GM19035 (cell line): ENCODE results near the gene RGS19.
"Not testable (repeated sequence)": the region's sequence is repeated elsewhere in the genome, so short reads cannot be mapped to it uniquely, and the experiment has no call there.

Experiments
- ATAC-seq: cut with Tn5 transposase; IDR thresholded peaks from one replicate; pipeline ENCODE4 v1.9.1; 2021; ENCODE audit not compliant: unreplicated experiment

RGS19 gene

DNA sequence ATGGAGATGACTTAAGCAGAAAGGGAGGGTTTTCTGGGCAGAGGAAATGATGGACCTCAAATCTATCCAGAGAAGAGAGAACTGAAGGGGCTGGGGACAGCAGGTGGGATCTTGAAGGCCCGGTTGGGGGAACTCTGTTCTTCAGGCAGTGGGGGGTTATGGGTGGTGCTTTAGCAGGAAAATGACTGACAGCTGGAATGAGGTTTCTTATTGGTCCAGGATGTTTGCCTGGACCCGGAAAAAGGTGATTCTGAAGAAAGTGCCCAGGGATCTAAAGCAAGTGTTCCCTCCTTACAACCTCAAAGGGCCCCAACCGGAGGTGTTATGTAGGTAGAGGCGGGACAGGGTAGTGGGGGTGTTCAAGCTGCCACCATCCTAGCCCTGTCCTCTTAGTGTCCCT, 16.1 kb upstream of the RGS19 start:
- ATAC-seq: no peak

DNA sequence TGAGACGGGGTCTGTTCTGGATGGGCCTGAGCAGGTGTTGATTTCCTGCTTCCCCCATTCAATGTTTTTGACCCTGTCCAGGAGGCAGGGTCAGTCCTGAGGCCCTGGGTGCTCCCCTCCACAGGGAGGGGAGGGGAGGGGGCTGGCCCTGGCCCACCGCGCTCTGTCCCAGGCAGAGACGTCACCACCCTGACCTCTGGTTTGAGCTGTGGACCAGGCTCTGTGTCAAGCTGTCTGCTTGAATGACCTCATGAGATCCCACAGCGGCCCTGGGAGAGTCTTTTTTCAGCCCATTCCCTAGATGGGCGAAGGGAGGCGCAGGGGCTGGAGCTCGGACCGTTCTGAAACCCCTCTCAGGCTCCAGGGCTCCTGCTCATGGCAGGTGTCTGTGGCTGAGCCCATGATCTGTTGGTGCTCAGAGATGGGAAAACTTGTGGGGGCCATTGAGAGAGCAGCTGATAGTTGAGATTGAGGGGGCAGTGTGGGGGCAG, 13.7 kb upstream of the RGS19 start:
- ATAC-seq: no peak

DNA sequence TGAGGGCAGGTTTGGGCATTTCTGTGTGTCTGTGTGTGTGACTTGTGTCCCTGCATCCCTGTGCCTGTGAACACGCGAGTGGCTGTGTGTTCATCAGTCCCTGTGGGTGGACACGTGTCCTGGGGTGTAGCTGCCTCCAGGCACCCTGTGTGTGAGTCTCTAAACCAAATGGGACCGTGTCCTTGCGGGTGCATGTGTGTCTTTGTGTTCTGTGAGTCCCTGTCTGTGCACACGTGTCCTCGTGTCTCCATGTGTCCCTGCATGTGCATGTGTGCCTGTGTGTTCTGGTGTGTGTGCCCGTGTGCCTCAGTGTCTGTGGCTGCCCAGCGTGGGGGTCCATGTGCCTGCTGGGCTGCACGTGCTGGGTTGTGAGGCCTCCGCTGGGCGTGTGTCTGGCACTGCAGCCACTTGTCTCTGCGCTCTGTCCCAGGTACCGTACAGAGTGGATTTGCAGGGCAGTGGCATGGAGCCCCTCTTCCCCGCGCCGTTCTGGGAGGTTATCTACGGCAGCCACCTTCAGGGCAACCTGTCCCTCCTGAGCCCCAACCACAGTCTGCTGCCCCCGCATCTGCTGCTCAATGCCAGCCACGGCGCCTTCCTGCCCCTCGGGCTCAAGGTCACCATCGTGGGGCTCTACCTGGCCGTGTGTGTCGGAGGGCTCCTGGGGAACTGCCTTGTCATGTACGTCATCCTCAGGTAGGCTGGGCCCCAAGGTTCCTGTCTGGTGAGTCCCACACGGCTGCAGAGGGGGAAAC, 13.1 kb upstream of the RGS19 start:
- ATAC-seq: no peak

DNA sequence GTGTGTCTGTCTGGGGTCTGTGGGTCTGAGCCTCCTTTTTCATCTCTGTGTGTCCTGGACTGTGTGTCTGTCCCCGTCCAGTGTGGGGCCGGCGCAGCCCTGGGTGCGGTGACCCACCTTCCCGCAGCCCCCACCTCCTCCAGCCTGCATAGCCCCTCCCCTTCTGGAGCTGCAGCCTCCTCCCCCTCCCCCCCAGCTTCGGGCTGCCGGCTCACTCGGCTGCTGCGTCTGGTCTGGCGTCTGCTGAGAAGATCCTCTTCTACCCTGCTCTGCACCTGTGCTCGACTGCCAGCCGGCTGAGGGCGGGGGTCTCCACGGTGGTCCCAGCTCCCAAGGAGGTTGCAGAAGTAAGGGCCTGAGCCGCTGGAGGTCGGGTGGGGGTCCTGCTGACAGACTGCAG, 12.5 kb upstream of the RGS19 start:
- no peak for ATAC-seq

DNA sequence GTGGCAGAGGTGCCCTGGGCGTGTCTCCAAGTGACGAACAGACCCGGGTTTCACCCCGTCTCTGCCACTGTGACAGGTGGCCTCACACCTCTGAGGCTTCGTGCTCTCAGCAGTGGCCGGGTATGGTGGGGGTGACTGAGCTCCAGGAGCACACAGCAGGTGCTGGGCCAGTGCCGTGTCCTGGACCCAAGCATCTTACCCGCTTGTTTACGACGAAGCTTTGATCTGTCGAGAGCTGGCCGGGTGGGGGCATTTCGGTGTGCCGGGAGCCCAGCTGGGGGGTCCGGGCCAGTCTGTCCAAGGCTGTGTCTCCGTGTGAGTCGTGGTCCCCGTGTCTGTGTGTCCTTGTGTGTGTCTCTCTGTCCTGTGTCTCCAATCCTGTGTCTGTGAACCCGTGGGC, 12.0 kb upstream of the RGS19 start:
- ATAC-seq: no peak

DNA sequence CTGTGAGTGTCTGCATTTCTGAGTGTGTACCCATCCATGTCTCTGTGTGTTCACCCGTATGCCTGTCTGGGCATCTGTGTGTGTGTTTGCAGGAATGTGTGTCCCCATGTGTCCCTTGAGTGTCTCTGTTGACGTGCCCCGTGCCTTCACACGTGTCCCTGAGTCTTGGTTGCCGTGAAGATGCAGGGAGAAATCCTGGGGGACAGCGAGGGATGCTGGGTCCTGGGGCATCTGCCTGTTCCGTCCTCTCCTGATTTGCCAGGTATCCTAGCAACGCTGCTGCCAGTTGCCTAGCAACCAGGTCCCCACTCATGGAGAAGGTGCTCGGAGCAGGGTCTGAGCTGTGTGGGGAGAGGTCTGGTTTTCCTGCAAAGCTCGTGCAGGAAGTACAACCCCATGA, 10.8 kb upstream of the RGS19 start:
- ATAC-seq: no peak

DNA sequence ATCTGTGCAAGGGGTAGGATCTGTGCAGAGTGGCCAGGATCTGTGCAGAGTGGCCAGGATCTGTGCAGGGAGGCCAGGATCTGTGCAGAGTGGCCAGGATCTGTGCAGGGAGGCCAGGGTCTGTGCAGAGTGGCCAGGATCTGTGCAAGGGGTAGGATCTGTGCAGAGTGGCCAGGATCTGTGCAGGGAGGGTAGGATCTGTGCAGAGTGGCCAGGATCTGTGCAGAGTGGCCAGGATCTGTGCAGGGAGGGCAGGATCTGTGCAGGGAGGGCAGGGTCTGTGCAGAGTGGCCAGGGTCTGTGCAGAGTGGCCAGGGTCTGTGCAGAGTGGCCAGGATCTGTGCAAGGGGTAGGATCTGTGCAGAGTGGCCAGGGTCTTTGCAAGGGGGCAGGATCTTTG, 9.3 kb upstream of the RGS19 start:
- not testable (repeated sequence) for ATAC-seq

DNA sequence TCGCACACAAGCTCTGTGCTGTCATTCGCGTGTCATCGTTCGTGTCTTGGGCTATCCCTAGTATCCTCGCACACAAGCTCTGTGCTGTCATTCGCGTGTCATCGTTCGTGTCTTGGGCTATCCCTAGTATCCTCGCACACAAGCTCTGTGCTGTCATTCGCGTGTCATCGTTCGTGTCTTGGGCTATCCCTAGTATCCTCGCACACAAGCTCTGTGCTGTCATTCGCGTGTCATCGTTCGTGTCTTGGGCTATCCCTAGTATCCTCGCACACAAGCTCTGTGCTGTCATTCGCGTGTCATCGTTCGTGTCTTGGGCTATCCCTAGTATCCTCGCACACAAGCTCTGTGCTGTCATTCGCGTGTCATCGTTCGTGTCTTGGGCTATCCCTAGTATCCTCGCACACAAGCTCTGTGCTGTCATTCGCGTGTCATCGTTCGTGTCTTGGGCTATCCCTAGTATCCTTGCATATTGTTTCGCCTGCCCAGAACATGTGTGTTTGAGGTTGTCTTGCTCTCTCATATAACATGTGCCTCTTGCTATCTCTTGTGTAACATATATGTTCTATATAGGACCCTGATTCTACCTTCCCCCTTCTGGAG, 8.0 kb upstream of the RGS19 start:
- ATAC-seq: not testable (repeated sequence)

DNA sequence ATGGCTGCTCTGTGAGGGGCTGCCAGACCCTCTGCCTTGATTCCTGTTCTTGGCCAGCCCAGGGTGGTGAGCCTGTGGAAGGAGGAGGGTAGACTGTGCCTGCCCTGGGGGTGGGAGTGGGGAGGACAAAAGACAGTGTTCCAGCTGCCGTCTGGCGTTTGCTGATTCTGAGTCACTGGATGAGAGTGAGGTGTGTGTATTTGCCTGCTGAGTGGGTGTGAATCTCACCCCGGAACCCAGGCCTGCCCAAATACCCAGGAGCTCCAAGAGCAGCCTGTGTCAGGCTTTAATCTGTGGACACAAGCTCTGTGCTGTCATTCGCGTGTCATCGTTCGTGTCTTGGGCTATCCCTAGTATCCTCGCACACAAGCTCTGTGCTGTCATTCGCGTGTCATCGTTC, 7.5 kb upstream of the RGS19 start:
- ATAC-seq: no peak

DNA sequence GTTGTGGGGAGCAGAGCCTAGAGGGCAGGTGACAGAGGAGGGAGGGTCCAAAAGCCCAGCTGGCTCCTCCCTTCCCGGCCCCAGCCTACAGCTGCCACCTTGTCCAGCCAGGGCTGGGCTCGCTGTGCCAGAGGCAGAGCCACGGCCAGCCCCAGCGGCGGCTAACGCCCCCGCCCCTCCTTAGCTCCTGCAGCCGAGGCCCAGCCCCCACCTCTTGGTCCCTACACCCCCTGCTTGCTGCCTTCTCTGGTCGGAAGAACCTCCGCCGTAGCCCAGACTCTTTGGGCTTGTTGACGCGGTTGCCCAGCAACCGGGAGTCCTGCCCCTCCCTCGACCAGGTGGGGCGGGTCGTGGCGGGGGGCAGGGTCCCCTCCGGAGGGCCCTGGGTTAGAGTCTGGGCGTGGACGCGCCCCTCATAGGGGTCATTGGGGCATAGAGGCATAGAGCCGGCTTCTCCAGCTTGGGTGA, 5.4 kb upstream of the RGS19 start:
- no peak for ATAC-seq

DNA sequence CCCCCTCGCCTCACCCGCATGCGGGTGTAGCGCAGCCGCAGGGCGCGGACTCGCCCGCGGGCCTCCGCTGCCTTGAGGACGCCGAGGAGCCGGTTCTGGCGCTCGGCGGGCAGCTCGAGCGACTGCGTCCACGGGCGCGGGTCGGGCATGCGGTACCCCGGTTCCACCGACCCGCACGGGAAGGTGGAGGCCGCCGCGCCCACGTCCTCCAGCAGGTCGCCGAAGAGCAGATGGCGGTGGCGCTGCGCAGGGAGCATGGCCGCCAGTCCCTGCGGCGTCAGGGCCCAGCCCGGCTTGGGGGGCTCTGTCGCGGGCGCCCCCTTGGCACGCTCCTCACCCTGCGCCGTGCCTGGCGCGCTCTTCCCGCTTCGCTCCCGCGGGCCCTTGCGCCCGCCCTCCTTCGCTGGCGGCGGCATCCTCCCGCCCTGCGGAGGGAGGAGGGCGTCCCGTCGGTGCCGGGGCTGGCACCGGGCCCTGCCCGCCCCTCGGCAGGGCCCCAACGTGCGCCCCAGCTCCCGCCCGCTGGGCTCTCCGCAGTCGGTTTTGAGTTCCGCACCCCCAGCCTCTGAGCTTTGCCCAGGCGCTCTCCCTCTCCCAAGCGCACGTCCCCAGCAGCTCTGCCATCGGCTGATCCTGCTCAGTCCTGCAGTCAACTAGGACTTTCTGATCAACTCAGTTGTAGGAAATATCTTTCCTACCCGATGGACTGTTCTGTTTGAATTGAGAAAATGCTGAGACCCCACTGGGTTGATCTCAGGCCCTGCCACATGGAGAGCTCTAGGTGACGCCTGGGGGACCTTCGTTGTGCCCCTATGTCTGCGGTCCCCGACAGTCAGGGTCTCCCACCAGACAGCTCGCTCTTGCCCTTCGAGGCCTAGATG, 4.7 kb upstream of the RGS19 start, which contains the start of gene LKAAEAR1:
Gene LKAAEAR1, minus strand, starts transcription at position 595 of the 881 bp plus-strand sequence. Its CDS starts 179 bp downstream, at position 416.
- ATAC-seq: no peak

DNA sequence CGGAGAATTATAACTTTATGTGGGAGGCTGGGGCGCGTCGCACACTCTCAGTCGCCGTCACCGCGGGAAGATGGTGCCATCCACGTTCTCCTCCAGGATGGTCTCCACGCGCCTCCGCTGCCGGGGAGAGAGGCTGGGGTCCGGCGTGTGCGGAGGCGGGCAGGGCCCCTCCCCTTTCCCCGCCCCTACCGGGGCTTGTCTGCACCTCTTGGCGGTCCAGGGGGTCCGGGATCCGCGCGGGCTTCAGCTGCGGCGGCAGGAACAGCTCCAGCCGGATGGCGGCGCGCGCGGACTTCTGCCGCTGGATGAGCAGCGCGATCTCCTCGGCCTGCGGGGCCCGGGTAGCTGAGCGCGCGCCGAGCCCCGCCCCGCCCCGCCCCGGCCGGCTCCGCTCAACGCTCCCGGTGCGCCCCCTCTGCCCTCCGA, 4.1 kb upstream of the RGS19 start:
- ATAC-seq: no peak

DNA sequence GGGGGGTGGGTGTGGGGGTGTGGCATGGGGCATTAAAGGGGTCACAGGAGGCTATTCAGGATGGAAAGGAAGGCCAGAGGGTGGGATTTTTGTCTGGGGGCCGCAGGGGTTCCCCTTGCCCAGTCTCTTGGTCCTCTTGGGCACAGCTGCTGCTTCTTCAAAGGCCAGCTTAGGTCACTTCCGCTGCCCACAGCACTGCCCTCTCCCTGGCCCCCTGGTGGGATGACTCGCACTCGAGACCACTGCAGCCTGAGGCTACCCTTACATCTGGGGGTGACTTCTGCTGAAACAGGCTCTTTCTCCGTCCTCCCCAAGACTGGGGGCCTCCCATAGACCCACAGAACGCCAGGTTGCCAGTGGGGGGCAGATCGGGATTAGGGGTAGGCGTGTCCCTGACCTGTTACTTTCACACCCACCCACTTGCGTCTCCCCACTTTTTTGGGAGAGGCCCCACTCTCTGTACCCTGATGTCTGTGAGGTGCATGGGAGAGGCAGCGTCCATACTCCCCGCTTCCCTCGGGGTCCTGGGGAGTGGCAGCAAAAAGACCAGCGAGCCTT, 3.6 kb upstream of the RGS19 start:
- no peak for ATAC-seq

DNA sequence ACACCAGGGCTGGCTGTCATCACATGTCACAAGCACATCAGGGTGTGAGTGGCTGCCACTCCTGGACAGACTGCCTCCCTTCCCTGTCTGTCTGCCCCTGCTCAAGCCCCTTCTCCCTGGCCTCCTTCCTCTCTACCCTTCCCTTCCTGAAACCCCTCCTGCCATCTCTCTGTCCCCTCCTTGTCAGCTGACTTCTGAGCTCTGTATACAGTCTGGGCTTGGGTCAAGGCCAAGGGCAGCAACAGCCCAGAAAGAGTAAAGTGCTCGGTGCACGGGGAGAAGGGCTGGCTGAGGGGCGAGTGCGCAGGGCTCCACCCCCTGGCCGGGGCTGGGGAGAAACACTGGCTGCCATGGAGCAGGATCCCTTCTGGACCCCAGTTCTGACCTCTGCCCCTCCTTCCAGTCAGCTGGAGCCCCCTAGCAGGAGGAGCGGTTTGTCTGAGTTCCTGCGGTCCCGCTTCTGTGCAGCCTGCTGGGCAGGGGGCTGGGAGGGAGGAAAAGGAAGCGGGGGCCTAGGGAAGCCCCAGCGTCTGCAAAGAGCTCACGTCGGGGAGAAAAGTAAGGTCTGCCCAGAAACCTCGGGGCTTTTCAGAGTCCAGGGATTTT, 2.9 kb upstream of the RGS19 start:
- ATAC-seq: no peak

DNA sequence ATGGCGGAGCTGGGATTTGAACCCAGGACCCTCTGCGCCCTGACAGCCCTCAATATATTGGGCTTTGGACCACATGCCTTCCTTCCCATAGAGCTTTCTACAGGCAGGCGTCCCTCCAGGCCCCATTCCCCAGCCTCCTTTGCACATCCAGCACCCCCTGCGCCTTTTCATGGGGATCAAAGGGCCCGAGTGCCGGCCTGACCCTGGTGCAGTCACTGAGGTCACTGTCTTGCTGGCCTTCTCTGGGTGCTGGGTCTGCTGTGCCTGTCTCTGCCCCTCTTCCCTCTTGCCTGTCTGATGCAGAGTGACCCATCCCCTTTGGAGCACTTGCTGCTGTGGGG, 2.3 kb upstream of the RGS19 start:
- no peak for ATAC-seq

DNA sequence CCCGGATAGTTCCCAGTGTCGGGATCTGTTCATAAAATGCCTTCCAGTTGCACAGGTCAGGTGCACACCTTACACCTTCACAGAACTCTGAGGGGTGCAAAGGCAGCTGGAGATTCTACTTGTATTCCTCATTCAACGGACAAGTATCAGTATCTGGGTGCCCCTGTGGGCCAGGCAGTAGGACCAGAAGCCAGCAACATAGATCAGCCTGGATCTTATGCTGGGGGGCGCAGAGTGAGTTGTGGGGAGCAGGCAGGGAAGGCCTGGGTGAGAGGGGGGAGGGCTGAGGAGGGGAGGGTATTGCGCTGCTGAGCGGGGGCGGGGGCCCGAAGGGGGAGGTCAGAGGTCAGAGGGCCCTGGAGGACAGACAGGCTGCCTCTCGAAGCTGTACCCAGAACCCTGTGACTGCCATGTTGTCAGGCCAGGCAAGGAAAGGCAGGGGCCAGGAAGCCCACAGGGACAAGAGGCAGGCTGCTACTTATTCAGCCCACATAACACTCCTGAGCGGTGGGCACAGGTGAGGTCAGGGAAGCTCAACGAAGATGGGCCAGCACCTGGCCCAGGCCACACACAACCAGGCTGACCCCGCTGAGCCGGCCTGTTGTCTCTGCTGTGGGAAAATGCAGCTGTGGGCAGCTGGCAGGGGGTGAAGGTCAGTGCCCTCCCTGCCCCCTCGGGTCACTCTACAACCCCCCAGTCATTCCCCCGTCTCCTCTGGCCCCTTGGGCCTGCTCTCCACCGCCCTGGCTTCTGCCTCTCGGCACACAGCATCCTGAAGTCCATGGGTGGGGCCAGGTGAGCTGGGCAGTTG, 1.7 kb upstream of the RGS19 start:
- ATAC-seq: no peak

DNA sequence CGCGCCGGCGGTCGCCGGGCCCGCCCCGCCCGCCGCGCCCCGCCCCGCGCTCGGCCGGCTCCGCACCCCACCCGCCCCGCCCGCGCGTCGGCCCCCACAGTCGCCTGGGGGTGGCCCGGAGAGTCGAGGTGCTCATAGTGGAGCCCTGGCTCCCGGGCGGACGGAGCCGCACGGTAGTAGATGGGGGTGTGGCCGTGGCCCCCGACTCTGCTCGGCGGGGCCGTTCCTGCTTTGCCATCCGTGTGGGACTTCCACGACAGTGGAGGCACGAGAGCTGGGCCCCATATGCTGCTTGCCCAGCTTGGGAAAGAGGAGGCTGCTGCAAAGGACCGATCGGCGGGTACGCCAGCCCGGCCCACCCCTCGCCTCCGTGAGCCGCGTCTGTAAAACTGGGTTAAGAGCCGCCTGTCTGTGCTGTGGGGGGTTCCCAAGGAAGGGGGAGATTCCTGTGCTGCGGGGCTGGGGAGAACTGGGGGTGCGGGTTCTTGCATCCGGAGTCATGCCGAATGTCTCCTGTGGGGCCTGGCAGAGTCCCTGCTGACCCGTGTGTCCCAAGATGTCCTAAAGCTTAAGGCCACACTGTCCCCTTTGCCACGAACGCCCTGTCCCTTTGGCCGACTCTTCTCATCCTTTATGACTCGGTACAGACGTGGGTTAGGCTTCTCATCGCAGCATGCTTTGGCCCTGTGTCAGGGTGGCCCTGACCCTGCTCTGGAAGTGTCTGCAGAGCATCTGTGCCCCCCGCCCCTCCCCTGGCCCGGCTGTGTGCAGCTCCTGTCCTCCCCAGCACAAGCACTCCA, 895 bp upstream of the RGS19 start, which contains the start of gene OPRL1:
Gene OPRL1, plus strand, starts transcription at position 70 of the 800 bp plus-strand sequence. CDS start 12,639 bp downstream, outside the sequence.
- no peak for ATAC-seq

DNA sequence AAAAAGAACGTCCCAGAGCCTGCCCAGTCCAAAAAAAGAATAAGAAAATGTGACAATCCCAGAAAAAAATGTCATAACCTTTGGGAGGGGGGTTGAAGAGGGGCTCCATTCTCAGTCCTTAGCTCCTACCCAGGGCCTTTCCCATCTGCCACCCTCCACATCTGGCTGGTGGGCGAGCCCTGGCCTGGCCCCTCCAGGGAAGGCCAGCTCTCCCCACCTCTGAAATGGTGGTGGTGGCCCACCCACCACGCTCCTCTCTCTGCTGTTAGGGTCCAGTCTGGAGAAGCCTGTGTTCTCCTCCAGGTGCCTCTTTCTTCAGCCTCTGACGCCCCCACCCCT, 415 bp downstream of the RGS19 start:
- ATAC-seq: no peak

DNA sequence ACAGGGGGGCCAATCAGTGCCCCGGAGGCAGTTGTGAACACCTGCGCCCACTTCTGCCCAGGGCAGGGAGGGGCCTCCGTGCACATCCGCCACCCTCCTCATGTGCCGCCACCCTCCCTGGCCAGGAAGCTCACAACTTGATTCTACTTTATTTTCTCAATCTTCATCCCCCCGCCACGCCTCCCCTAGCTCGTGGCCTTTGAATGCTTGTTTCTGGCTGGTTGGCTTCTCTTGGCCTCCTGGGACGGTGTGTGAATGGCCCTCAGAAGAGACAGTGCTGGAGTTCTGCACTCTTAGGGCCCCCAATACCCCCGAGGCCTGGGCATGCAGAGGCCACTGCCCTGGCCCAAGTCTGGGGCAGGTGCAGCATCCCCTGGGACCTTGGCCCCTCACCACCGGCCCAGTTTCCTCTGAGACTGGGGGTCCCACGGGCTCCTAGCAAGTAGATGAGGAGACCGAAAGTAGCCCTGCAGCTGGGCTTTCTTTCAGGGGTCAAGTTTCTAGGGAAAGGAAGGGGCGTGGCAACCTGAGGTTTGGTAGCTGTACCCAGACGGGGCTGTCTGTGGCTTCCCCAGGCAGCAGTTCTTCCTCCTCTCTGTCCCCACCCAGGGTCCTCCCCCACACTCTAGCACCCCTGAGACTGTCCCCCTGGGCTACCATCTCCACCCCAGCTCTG, 1.3 kb downstream of the RGS19 start:
- ATAC-seq: no peak
